Measurements from ENCODE around the gene RMDN2. TPM values are rescaled to one million over a fixed set of nuclear protein-coding genes. Genes with fewer than 3 reads are reported as not detected.

Gene RMDN2
- total and polyA plus RNA-seq, 9 of the 15 experiments (the other 6 are each of a cell fraction or from before 2014, with no cell fraction given) = 1.5 to 4.3 (median 2.3) TPM

- no peaks in the 10 kb centered on the region; a peak in 3 of 5 replicates for H3K27me3 ChIP-seq (ENCODE audit: control insufficient read depth in 2 of 2, insufficient read depth in 2 of 2, low read length in 2 of 2)
- WGBS (ENCODE audit: insufficient coverage, low coverage, missing lambda C conversion rate) = 15% methylated on average over 2 of the region's 2 CpGs
- ATAC-seq (no peak), DNase-seq (ENCODE audit: extremely low read depth in 1 of 4, low spot score in 3 of 4) (no peak), FAIRE-seq (no peak)
- in situ Hi-C loops (cut with MboI) = no loop called here
- no peaks in the 10 kb centered on the region for H3K79me2 ChIP-seq (ENCODE audit: control insufficient read depth, insufficient read depth, low read length)
- no peaks in the 10 kb centered on the region for H3K4me1 ChIP-seq (replicated peaks in 1 of 2; ENCODE audit: control insufficient read depth in 2 of 2, insufficient read depth in 2 of 2, low read length in 2 of 2)
- no peak overlapping the region for H2AFZ ChIP-seq (ENCODE audit: low read depth, low read length)
- H3K4me2 ChIP-seq (ENCODE audit: insufficient read depth, low read length) = no peak overlapping the region
- H4K20me1 ChIP-seq (replicated peaks; ENCODE audit: control insufficient read depth, insufficient read depth, low read length) = no peaks in the 10 kb centered on the region
- no peaks in the 10 kb centered on the region for H3K36me3 ChIP-seq (ENCODE audit: control insufficient read depth, insufficient read depth, low read length)
- H3K9ac ChIP-seq (ENCODE audit: insufficient read depth in 1 of 2, low read depth in 2 of 2, low read length in 2 of 2) = no peak overlapping the region
- no peaks in the 10 kb centered on the region for H3K9me1 ChIP-seq (ENCODE audit: control insufficient read depth, insufficient read depth, low read length)
- no peak for TF ChIP-seq SMC3 (conservative IDR thresholded peaks at IDR 0.05; ENCODE audit: insufficient read depth, low read depth, low read length)
- TF ChIP-seq, protein P1, sequence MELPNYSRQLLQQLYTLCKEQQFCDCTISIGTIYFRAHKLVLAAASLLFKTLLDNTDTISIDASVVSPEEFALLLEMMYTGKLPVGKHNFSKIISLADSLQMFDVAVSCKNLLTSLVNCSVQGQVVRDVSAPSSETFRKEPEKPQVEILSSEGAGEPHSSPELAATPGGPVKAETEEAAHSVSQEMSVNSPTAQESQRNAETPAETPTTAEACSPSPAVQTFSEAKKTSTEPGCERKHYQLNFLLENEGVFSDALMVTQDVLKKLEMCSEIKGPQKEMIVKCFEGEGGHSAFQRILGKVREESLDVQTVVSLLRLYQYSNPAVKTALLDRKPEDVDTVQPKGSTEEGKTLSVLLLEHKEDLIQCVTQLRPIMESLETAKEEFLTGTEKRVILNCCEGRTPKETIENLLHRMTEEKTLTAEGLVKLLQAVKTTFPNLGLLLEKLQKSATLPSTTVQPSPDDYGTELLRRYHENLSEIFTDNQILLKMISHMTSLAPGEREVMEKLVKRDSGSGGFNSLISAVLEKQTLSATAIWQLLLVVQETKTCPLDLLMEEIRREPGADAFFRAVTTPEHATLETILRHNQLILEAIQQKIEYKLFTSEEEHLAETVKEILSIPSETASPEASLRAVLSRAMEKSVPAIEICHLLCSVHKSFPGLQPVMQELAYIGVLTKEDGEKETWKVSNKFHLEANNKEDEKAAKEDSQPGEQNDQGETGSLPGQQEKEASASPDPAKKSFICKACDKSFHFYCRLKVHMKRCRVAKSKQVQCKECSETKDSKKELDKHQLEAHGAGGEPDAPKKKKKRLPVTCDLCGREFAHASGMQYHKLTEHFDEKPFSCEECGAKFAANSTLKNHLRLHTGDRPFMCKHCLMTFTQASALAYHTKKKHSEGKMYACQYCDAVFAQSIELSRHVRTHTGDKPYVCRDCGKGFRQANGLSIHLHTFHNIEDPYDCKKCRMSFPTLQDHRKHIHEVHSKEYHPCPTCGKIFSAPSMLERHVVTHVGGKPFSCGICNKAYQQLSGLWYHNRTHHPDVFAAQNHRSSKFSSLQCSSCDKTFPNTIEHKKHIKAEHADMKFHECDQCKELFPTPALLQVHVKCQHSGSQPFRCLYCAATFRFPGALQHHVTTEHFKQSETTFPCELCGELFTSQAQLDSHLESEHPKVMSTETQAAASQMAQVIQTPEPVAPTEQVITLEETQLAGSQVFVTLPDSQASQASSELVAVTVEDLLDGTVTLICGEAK (IDR thresholded peaks at IDR 0.05) = peak; percentile 88
- TF ChIP-seq, protein P1 (CRISPR knock-in tag; IDR thresholded peaks at IDR 0.05) = no peak
- ChIA-PET CTCF (ENCODE audit: low intra/inter-chr PET ratio) (no interaction called here), POLR2A (no interaction called here)
- BruUV-seq (replicated peaks) = no TSS peak
- no peaks in the 10 kb centered on the region for H3K9me3 ChIP-seq (replicated peaks; ENCODE audit: control insufficient read depth, insufficient read depth, low read depth, low read length)
- H3K27ac ChIP-seq (ENCODE audit: extremely low read depth, low read depth, low read length) = no peak overlapping the region
- intact Hi-C loops (cut with micrococcal nuclease) = no loop called here
- H3K4me3 ChIP-seq = no peak overlapping the region
Measured at GRCh38 chr2:37944268-37944667, 19.2 kb downstream of the RMDN2 start.

Data from K562 (cell line).